Stimulated activated CD4-positive, alpha-beta T cell treated with anti-CD3 and anti-CD28 coated beads, Interleukin-12 subunit alpha, Interleukin-12 subunit beta, amount 100 ng/mL, for 4 hours (primary cell): ENCODE results near the gene SKA3.
"Not testable (repeated sequence)": the region's sequence is repeated elsewhere in the genome, so short reads cannot be mapped to it uniquely, and the experiment has no call there.

Experiments
- DNase-seq: peaks from one replicate; pipeline ENCODE4 v3.0.0-alpha.2; 2020

Gene SKA3

DNA sequence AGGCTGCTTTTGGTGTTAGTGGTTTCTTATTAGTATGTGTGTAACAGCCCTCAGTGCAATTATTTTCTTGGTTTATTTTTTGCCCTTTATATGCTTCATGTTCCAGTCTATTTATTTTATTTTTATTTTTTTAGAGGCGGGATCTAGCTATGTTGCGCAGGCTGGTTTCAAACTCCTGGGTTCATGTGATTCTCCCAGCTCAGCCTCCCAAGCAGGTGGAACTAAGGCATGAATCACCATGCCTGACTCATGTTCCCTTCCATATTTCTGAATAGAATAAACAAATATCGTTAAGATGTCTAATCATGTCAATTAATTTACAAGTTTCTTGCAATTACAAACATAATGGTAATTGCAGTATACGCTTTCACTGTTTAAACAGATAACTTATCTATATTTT, 11.7 kb downstream of the SKA3 start:
- no peak for DNase-seq

DNA sequence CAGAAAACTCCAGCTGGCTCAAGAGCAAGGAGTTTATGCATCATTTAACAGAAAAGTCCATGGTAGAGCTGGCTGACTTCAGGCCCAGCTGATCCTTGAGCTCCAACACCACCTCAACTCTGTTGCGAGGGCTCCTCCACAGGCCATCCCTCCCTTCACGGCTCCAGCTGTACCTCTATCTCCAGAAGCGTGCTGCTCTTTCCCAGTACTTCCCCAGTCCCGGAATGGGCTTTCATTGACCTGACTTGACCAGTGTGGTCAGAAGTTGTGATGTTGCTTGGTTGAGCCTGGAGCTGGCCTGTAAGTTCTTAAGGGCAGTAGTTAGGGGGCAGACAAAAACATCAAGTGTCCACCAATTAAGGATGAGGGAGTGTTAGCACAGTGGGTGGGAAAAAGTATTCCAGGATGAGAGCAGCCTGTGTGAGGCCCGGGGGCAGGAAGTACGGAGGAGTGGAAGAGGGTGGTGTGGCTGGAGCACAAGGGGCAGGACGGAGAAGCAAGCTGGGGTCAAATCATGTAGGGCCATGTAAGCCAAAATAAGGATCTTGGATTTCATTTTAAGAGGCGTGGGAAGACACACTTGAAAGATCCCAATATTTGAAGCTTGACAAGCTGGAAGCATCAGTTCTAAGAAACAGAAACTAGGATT, 24.0 kb downstream of the SKA3 start:
- DNase-seq, result no peak

DNA sequence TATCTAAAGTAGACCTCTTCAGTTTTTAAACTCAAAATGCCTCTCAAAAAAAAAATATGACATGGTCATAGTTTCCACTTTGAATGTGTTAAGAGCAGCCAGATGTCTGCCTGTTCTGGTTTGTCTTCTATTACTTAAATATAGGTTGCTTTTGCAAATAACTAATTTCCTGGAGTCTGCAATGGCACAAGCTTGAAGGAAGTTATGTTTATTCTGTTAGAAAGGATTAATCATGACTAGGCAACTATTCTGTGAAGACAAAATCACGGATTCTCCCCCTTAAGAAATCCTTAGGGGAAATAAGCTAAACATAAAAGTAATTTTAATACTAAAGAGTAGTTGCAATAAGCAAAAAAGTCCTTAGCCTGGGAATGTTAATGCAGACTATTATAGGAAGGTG, 26.3 kb downstream of the SKA3 start:
- no peak for DNase-seq

DNA sequence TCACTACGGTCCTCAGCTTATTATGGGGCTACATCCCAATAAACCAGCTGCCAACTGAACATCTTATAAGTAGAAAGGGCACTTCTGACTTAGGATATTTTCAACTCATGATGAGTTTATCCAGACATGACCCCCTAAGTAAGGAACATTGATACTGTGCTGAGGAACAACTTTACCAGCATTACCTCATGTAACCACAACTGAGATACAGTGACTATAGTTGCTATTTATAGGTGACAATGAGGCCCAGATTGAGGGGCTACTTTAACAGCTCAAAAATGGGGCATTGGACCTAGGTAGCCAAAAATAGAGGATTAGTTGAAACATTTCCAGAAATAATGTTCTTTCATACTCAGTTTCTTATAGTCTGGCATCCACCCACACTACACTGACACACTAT, 26.8 kb downstream of the SKA3 start:
- no peak for DNase-seq

DNA sequence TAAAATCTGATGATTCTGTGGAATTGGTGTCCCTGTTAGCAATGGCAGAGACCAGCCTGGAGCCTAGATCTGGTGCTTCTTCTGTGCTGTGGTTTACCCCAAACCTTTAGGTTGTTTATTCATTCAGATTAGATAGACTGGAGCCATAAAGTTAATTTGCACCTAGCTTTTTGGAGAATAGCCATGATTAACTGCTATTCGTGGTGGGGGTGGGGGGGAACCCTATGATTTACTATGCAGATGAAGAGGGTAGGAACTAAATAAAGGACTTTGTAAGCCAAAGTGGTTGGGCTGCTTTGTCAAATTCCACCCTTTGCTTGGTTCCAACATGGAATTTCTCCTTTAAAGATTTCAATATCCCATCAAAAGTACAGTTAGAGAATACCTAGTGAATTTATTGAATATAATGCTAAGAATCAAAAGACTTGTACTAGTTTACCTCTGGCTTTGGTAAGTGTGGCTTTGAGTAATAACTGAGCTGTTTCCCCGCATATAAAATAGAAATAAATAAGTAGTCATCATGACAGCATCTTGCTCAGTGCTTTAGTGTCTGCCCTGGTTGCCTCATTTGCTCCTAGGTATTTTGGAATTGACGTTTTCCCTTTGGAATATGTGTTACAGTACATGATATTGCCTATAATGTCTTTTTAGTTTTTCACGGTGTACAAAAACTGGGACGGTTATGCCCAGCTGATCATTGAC, 27.6 kb downstream of the SKA3 start:
- no peak for DNase-seq

DNA sequence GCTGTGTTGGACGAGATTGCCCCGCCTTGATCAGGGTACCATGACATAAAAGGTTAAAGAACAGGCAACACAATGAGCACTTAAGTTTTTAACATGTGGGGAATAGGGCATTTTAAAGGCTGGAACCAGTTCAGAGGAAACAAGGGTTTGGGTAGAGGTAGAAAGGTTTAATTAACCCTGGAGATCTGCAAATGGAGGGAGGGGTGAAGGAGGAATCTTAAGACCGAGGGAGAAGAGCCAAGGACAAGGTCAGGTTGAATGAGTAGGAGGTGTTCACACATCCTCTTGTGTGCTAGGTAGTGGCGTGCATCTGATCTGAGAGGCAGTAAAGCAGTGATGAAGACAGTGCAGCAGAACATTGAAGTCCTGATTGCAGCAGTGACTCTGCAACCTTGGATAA, 28.5 kb downstream of the SKA3 start:
- no peak for DNase-seq

DNA sequence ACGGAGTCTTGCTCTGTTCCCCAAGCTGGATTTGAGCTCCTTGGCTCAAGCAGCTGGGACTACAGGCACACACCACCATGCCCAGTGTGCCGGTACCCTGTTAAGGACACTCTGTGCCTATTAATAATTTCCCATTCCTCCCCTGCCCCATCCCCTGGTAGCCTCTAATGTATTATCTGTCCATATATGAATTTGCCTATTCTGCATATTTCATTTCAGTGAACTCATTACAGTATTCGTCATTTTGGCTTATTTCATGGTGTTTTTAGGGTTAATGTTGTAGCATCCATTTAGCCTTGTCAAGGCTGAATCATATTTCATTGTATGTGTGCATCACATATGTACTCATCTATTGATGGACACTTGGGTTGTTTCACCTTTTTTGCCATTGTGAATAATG, 33.6 kb downstream of the SKA3 start:
- no peak for DNase-seq

DNA sequence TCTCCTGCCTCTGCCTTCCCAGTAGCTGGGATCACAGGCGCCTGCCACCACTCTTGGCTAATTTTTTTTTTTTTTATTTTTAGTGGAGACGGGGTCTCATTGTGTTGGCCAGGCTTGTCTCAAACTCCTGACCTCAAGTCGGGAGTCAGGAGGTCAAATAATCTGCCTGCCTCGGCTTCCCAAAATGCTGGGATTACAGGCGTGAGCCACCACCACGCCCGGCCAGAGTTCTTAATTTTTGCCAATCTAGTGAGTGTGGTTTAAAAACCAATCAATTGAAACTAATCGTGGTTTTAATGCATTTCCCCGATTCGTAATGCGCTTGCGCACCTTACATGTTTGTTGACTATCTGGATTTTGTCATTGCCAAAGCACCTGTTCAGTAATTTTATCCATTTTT, 37.0 kb downstream of the SKA3 start:
- DNase-seq, result no peak

DNA sequence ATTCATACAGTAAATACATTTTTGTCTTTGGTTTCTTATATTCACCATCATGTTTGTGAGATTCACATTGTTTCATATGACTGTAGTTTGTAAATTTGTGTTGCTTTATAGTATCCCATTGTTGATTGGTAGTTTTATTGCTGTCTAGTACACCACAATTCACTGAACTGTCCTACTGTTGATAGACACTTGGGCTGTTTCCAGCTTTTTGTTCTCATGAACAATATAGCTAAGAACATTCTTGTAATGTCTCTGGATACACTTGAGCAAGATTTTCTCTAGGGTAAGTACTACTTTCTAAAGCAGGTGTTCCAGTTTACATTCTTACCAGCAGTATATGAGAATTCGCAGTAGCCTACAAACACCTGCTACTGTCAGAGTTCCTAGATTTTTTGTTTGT, 37.8 kb downstream of the SKA3 start:
- no peak for DNase-seq

DNA sequence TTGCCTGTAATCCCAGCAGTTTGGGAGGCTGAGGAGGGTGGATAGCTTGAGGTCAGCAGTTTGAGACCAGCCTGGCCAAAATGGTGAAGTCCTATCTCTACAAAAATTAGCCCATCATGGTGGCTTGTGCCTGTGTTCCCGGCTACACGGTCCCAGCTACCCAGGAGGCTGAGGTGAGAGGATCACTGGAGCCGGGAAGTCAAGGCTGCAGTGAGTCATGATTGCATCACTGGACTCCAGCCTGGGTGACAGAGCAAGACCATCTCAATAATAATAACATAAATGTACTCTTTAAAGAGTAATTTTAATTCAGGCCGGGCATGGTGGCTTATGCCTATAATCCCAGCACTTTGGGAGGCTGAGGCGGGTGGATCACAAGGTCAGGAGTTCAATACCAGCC, 38.7 kb downstream of the SKA3 start:
- no peak for DNase-seq

DNA sequence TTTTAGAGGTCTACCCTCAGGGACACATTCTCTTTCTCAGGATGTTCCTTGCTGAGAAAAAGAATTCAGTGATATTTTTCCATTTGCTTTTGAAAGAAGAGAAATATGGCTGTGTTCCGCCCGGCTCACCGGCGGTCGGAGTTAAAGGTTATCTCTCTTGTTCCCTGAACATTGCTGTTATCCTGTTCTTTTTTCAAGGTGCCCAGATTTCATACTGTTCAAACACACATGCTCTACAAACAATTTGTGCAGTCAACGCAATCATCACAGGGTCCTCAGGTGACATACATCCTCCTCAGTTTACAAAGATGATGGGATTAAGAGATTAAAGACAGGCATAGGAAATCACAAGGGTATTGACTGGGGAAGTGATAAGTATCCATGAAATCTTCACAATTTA, 40.5 kb downstream of the SKA3 start:
- not testable (repeated sequence) for DNase-seq

DNA sequence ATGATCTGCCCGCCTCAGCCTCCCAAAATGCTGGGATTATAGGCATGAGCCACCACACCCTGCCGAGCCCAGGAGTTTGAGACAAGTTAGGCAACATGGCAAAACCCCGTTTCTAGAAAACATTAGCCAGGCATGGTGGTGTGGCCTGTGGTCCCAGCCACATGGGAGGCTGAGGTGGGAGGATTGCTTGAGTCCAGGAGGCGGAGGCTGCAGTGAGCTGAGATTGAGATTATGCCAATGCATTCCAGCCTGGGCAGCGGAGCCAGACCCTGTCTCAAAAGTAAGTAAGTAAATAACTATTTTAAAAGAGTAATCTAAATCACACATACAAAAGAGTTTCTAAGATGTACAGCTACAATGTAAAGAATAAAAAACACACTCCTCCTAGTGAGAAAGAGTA, 41.9 kb downstream of the SKA3 start:
- DNase-seq, result no peak

DNA sequence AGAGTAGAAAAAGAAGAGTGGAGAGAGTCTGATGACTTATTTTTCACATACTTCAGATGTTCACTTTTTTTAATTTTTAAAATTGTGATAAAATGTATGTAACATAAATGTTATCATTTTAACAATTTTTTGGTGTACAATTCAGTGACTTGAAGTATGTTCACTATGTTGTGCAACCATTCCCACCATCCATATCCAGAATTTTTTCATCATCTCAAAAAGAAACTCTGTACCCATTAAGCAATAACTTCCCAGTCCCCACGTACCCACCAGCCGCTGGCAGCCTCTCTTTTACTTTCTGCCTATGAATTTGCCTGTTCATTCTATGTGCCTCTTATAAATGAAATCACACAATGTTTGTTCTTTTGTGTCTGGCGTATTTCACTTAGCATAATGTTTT, 43.3 kb downstream of the SKA3 start:
- DNase-seq, result no peak

DNA sequence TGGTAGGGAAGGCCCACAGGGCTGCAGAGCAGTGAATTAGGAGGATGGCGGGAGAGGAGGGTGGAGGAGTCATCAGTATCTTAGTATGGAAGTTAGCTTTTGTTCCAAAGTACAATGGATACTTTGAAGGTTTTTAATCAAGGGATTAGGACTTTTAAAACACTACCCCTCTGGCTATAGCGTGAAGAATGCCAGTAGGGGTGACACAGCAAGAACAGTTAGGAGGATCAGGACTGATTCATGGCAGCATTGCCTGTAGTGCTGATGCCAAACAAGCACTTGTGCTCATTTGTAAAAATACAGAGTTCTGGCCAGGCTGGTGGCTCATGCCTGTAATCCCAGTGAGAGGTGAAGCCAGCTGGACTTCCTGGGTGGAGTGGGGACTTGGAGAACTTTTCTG, 46.2 kb downstream of the SKA3 start:
- DNase-seq, result no peak

DNA sequence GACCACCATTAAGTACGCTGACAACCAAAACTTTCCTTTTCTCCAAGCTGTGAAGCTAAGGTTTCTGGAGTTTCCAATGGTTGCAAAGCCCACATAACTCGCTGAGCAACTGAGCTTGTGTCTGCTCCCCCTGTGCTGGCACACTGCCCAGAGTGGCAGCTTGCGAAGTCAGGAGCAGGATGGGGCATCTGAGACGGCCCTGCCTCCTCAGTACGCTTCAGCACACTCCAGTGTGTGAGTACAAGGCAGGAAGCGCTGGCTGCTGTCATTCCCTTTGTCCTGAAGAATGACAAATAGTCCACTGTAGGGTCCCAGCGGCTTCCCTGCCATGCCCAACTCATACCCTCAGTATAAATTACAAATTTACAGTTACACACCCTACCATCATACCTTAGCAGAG, 51.5 kb downstream of the SKA3 start:
- DNase-seq, result no peak

DNA sequence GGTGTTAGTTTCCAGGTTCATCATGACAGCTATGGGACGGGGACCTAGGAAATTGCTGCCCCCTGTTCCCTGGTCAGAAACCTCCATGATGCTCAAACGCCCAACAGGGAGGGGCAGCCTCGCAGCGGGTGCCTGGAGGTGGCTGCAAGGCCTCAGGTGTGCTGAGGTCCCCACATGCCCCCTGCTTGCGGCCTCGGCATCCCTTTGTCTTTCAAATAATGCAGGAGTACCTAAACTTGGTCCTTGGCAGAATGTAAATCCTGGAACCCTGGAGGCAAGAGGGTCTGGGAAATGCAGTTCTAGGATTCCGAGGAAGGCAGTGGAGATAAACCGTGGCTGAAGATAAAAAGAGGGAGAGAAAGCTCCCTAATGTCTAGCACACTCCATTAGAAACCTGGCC, 52.4 kb downstream of the SKA3 start:
- DNase-seq, result no peak

DNA sequence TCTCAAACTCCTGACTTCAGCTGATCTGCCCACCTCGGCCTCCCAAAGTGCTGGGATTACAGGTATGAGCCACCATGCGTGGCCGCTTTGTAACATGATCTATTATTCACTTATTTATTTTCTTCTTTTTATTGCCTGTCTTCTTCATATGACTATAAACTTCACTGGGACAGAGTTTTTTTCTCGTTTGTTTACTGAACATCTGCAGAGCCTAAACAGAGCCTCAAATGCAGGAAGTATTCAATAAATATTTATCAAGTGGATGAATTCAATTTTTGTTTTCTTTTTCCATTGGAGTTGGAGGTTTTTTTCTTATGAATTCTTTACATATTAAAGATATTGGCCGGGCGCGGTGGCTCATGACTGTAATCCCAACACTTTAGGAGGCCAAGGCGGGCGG, 54.7 kb downstream of the SKA3 start:
- DNase-seq, result no peak

DNA sequence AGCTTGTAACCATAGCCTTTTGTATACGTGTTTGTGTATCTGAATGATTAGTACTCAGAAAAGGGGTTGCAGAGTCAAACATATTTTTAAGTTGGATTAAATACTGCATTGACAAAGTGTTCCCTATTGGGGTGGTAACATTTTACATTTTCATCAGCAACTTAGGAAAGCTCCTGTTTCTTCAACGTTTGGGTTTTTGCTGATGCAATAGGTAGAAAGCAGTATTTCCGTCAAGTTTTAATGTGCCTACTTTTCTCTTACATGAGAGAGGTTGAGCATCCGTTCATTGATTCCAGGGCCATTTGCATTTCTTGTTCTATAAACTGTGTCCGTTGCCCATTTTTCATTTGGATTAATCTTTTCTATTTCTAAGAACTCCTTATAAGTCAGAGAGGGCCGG, 56.2 kb downstream of the SKA3 start:
- no peak for DNase-seq

DNA sequence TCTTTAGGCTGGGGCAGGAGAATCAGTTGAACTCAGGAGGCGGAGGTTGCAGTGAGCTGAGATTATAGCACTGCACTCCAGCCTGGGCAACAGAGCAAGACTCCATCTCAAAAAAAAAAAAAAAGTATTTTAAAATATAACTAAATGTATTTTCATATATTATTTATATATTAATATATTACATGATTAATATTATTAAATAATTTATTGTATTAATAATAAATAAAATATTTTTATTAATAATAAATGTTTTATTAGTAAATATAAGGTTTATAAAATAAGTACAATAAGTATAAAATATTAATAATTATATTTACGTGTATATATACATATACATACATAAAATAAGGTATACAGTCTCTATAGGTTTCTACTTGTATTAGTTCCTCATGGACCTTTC, 56.8 kb downstream of the SKA3 start:
- no peak for DNase-seq

DNA sequence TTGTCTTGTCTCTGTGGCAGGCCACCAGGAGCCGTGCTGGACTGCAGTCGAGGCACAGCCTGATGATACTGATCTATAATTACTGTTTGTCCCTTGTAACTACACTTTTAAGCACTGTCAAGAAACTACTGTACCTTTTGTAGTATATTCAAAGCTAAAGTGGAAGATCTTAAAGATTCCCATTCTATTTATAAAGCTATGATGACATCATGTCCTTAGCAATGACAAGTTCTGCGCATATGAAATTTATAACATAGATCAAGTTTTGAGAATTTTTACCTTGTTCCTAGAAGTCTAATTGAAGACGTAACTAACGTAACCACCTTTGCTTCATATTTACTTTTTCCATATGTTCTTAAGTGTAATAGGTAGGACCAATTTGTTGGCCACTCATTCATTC, 58.2 kb downstream of the SKA3 start:
- no peak for DNase-seq

DNA sequence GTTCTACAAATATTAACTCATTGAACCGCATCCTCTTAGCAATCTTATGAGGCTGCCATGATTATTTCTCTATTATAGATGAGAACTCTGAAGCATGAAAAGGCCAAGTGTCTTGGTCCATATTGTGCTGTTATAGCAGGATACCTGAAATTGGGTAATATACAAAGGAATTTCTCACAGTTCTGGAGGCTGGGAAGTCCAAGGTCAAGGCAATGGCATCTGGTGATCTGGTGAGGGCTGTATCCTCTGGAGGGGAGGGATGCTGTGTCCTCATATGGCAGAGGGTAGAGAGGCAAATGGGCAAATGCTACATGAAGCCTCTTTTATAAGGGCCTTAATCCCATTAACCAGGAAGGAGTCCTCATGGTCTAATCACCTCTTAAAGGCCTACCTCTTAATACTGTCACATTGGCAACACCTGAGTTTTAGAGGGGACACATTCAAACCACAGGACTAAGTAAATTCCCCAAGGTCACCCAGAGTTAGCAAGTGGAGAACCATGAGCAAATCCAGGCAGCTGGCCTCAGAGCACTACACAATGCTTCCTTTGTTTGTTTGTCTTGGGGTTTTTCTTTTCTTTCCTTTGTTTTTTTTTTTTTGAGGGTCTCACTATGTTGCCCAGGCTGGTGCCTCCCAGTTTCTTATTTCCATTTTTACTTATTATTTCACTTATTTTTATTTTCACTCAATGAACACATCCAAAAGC, 59.1 kb downstream of the SKA3 start:
- DNase-seq, result no peak

DNA sequence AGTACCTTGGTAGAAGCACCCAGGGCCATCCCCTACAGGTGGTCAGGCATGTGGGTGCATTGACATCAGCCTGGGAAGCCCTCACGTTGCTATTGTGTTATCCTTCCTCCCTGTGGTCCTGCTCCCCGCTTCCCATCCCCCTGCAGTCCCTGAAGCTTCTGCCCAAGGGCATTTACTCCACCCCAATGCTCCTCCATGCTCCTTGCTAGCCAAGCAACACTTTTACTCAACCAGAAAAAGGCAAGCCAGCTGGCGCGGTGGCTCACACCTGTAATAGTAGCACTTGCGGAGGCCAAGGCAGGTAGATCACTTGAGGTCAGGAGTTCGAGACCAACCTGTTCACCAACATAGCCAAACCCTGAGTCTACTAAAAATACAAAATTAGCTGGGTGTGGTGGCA, 60.2 kb downstream of the SKA3 start:
- DNase-seq, result no peak

DNA sequence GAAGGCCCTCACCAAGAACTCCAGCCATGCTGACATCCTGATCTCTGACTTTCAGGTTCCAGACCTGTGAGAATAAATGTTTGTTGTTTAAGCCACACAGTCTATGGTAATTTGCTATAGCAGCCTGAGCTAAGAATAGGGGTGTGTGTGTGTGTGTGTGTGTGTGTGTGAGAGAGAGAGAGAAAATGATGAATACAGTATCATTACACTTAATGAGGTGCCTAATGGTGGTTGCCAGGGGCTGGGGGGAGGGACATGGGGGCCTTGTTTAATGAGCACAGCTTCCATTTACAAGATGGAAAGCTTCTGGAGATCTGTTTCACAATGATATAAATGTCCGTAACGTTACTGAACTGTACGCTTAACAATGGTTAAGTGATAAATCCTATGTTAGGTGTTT, 61.1 kb downstream of the SKA3 start:
- no peak for DNase-seq

DNA sequence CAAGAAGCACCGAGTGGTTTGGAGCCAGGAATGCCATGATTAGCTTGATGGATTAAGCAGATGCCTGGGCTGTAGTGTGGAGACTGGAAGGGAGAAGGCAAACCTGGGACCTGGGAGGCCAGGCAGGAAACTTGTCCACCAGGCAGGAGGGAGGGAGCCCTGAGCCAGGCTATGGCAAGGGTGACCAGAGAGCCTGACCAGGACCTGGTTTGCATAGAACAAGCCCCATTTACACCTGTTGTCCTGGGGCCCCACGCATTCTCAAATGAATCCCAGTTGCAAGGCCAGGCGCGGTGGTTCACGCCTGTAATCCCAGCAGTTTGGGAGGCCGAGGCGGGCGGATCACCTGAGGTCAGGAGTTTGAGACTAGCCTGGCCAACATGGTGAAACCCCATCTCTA, 64.8 kb downstream of the SKA3 start:
- DNase-seq, result no peak

DNA sequence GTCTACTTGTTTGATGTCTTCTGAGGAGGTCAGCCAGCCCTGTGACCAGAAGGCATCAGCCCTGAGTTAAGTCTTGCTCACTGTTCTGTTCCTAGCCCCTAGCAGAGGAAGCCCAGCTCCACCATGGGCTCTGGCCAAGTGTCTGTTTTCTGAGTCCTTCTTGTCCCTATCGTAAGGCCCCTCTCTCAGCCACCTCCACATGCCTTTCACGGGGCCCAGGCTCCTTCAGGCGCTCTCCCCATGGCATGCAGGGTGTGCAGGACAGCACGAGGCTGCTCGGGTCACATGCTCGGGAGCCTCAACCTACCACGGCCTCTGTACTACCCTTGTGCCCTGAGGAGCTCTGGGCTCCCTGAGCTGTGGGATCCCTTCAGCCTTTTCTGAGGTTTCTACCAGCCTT, 67.2 kb downstream of the SKA3 start:
- DNase-seq, result no peak
